HepG2 (cell line): Measurements from ENCODE around the gene SH3BGRL2. TPM values are rescaled to one million over a fixed set of nuclear protein-coding genes. Genes with fewer than 3 reads are reported as not detected.
A peak's percentile ranks its signal among the peaks of the same experiment; 100 is the strongest.

Source experiments
- ATF4 ChIP-seq, 2 experiments: fragments of 450-650 bp in 1 of 2; sonication (generic) in 1 of 2; formaldehyde crosslinking; IDR thresholded peaks; 2 replicates each; pipeline versions ENCODE4 v1.5.0 to v1.8.0; 2020 to 2022; ENCODE audit warnings: mild to moderate bottlenecking in 1 of 2, missing genetic modification reagents in 1 of 2
- ERF ChIP-seq: IDR thresholded peaks from 2 replicates; pipeline ENCODE4 v1.6.1; 2018; ENCODE audit warnings: missing biosample characterization, missing genetic modification reagents
- FOXC1 ChIP-seq: sonication (generic); formaldehyde crosslinking; IDR thresholded peaks from 2 replicates; pipeline ENCODE4 v1.8.0; 2022; ENCODE audit warnings: mild to moderate bottlenecking, missing genetic modification reagents, borderline replicate concordance
- GABPA ChIP-seq, 2 experiments: IDR thresholded peaks; 2 replicates each; pipeline ENCODE4 v1.6.1; 2011 to 2016; ENCODE audit warnings: low read depth in 2 of 2, low read length in 1 of 2, missing biosample characterization in 1 of 2, missing genetic modification characterization in 1 of 2
- GATA4 ChIP-seq: sonication (generic); IDR thresholded peaks from 2 replicates; pipeline ENCODE4 v1.6.1; 2016; ENCODE audit warnings: antibody characterized with exemption, low read depth, borderline replicate concordance
- HMG20A ChIP-seq: IDR thresholded peaks from 2 replicates; pipeline ENCODE4 v1.6.1; 2016; ENCODE audit warnings: borderline replicate concordance
- HNF1B ChIP-seq: sonication (generic); formaldehyde crosslinking; IDR thresholded peaks from 2 replicates; pipeline ENCODE4 v1.5.1; 2020; ENCODE audit warnings: mild to moderate bottlenecking, moderate library complexity, missing genetic modification reagents
- KDM2A ChIP-seq: sonication (generic); formaldehyde crosslinking; IDR thresholded peaks from 2 replicates; pipeline ENCODE4 v1.4.0; 2020; ENCODE audit warnings: low read depth, missing genetic modification reagents, borderline replicate concordance
- KMT2B ChIP-seq: IDR thresholded peaks from 2 replicates; pipeline ENCODE4 v1.6.1; 2016; ENCODE audit warnings: missing genetic modification reagents, missing compliant biosample characterization
- NFYB ChIP-seq: sonication (generic); formaldehyde crosslinking; IDR thresholded peaks from 2 replicates; pipeline ENCODE4 v1.4.0; 2020; ENCODE audit warnings: missing genetic modification reagents
- SAP130 ChIP-seq: IDR thresholded peaks from 2 replicates; pipeline ENCODE4 v1.6.1; 2016; ENCODE audit warnings: low read depth
- SRSF1 ChIP-seq: fragments of 200-400 bp; formaldehyde crosslinking; optimal IDR thresholded peaks from 2 replicates; pipeline ENCODE3; 2017; ENCODE audit warnings: mild to moderate bottlenecking, low read depth, low read length, moderate library complexity
- TCF7 ChIP-seq: sonication (generic); IDR thresholded peaks from 2 replicates; pipeline ENCODE4 v1.6.1; 2016; ENCODE audit warnings: antibody characterized with exemption, low read depth
- ZMYM4 ChIP-seq: sonication (generic); formaldehyde crosslinking; IDR thresholded peaks from 2 replicates; pipeline ENCODE4 v1.8.1; 2023; ENCODE audit warnings: mild to moderate bottlenecking, missing genetic modification reagents
- ZNF616 ChIP-seq: sonication (generic); formaldehyde crosslinking; IDR thresholded peaks from 2 replicates; pipeline ENCODE4 v1.5.0; 2020; ENCODE audit warnings: low read depth, mild to moderate bottlenecking, missing genetic modification reagents
- ZNF713 ChIP-seq: sonication (generic); formaldehyde crosslinking; IDR thresholded peaks from 2 replicates; pipeline ENCODE4 v1.4.0; 2020; ENCODE audit warnings: mild to moderate bottlenecking, missing genetic modification reagents
- ZNF768 ChIP-seq: sonication (generic); formaldehyde crosslinking; IDR thresholded peaks from 2 replicates; pipeline ENCODE4 v1.4.0; 2020; ENCODE audit warnings: missing genetic modification reagents
- polyA plus RNA-seq, 8 experiments: library from polyadenylated mRNA; depleted of rRNA in 3 of 8; stranded (reverse) in 7 of 8; unstranded in 1 of 8; fragments of >200 nt; fragmentation: Illumina TruSeq in 4 of 8; extraction: Trizol in 4 of 8; gene quantifications; 2 replicates each; pipeline versions ENCODE4 v1.2.1 to v1.2.3, GENCODE V29; 2011 to 2016; ENCODE audit warnings: low read depth in 4 of 8, missing spikeins in 1 of 8, mixed read lengths in 1 of 8; ENCODE audit not compliant: insufficient read depth in 1 of 8
- total RNA-seq, 5 experiments: library from RNA; depleted of rRNA; stranded (reverse); fragments of >200 nt; fragmentation: Illumina TruSeq; extraction: Trizol; gene quantifications; 2 replicates each; pipeline ENCODE4 v1.2.3, GENCODE V29; 2016; ENCODE audit warnings: low read depth in 1 of 5

The SH3BGRL2 gene
- total and polyA plus RNA-seq, 2 of the 13 experiments (the other 11 are each of a cell fraction or from before 2014, with no cell fraction given) = 10.9 to 28.8 TPM

- 0 out of 2 replicates have a peak, but pooled peaks have one; percentile 13 for TF ChIP-seq ZNF713 (CRISPR knock-in tag)
- TF ChIP-seq NFYB (CRISPR knock-in tag) = peak; percentile 28; the same call in 1 of the 2 replicates
- 0 out of 2 replicates have a peak, but pooled peaks have one; percentile 46 for TF ChIP-seq GATA4
- TF ChIP-seq HMG20A = 0 out of 2 replicates have a peak, but pooled peaks have one; percentile 19
- TF ChIP-seq ZNF616 (CRISPR knock-in tag) = 0 out of 2 replicates have a peak, but pooled peaks have one; percentile 21
- peak; percentile 60 for TF ChIP-seq SAP130
- peak; percentile 73; the same call in 1 of the 2 replicates for TF ChIP-seq FOXC1 (CRISPR knock-in tag)
- TF ChIP-seq GABPA (IDR thresholded peaks at IDR 0.05; ENCODE audit: low read depth, low read length) = no peak
- TF ChIP-seq GABPA (CRISPR knock-in tag; IDR thresholded peaks at IDR 0.05; ENCODE audit: low read depth) = peak; percentile 75
- peak; percentile 38; the same call in 1 of the 2 replicates for TF ChIP-seq ZNF768 (CRISPR knock-in tag)
- TF ChIP-seq ZMYM4 (CRISPR knock-in tag) = peak; percentile 47
- peak; percentile 76 for TF ChIP-seq TCF7
- peak; percentile 83; the same call in 1 of the 2 replicates for TF ChIP-seq KDM2A (CRISPR knock-in tag)
- 0 out of 4 replicates have a peak, but pooled peaks of 1 of the 2 experiments have one; percentile 13 for TF ChIP-seq ATF4 (CRISPR knock-in tag; IDR thresholded peaks at IDR 0.05)
- peak; percentile 65 for TF ChIP-seq SRSF1
- peak; percentile 24; the same call in 1 of the 2 replicates for TF ChIP-seq ERF (CRISPR knock-in tag)
- TF ChIP-seq HNF1B (CRISPR knock-in tag) = peak; percentile 56; the same call in 1 of the 2 replicates
- peak; percentile 77 for TF ChIP-seq KMT2B (CRISPR knock-in tag)
These were observed at the start of gene SH3BGRL2 (continued) for GRCh38 chr6:79630883-79631692.
